GM23248 (cell line): ENCODE results near the gene TRIM21. TPM values are rescaled to one million over a fixed set of nuclear protein-coding genes. Genes with fewer than 3 reads are reported as not detected.
"Not testable (repeated sequence)": the region's sequence is repeated elsewhere in the genome, so short reads cannot be mapped to it uniquely, and the experiment has no call there.

Experiments used
- DNase-seq: peaks from one replicate; pipeline ENCODE4 v3.0.0-alpha.2; 2015
- H2AFZ ChIP-seq: fragments of 200-600 bp; sonication (generic); 2 replicates; pipeline ENCODE4 v1.6.1; 2016; ENCODE audit warnings: antibody characterized with exemption
- H3F3A ChIP-seq: fragments of 200-600 bp; sonication (generic); 2 replicates; pipeline ENCODE4 v1.6.1; 2016; ENCODE audit warnings: mild to moderate bottlenecking, antibody characterized with exemption, mixed run types; ENCODE audit not compliant: insufficient read depth
- H3K27ac ChIP-seq: fragments of 200-600 bp; sonication (generic); 2 replicates; pipeline ENCODE4 v1.5.1; 2016; ENCODE audit warnings: mild to moderate bottlenecking
- H3K27me3 ChIP-seq: fragments of 200-600 bp; sonication (generic); replicated peaks from 2 replicates; pipeline ENCODE4 v1.6.1; 2016; ENCODE audit warnings: mild to moderate bottlenecking; ENCODE audit not compliant: insufficient read depth
- H3K36me3 ChIP-seq: fragments of 200-600 bp; sonication (generic); 2 replicates; pipeline ENCODE4 v1.6.1; 2016; ENCODE audit warnings: low read depth, mild to moderate bottlenecking
- H3K4me1 ChIP-seq: fragments of 200-600 bp; sonication (generic); 2 replicates; pipeline ENCODE4 v1.6.1; 2016; ENCODE audit warnings: mild to moderate bottlenecking; ENCODE audit not compliant: insufficient read depth
- H3K4me2 ChIP-seq: fragments of 200-600 bp; sonication (generic); one replicate; pipeline ENCODE4 v1.6.1; 2016; ENCODE audit warnings: mild to moderate bottlenecking; ENCODE audit not compliant: unreplicated experiment
- H3K4me3 ChIP-seq: fragments of 200-600 bp; sonication (generic); 2 replicates; pipeline ENCODE4 v1.5.1; 2016; ENCODE audit warnings: mild to moderate bottlenecking
- H3K79me2 ChIP-seq: fragments of 200-600 bp; sonication (generic); 2 replicates; pipeline ENCODE4 v1.6.1; 2016; ENCODE audit warnings: mild to moderate bottlenecking; ENCODE audit not compliant: insufficient read depth
- H3K9ac ChIP-seq: fragments of 200-600 bp; sonication (generic); 2 replicates; pipeline ENCODE4 v1.6.1; 2016; ENCODE audit warnings: mild to moderate bottlenecking
- H3K9me2 ChIP-seq: fragments of 200-600 bp; sonication (generic); 2 replicates; pipeline ENCODE4 v1.6.1; 2016; ENCODE audit warnings: mixed run types, mild to moderate bottlenecking, moderate library complexity; ENCODE audit not compliant: insufficient read depth
- H3K9me3 ChIP-seq: fragments of 200-600 bp; sonication (generic); one replicate; pipeline ENCODE4 v1.6.1; 2017; ENCODE audit warnings: low read depth
- H4K20me1 ChIP-seq: fragments of 200-600 bp; sonication (generic); 2 replicates; pipeline ENCODE4 v1.6.0; 2016; ENCODE audit not compliant: insufficient read depth
- EZH2 ChIP-seq: fragments of 200-600 bp; sonication (generic); IDR thresholded peaks from 2 replicates; pipeline ENCODE4 v1.6.1; 2018; ENCODE audit warnings: antibody characterized with exemption, mild to moderate bottlenecking; ENCODE audit not compliant: insufficient read depth, poor library complexity, severe bottlenecking
- EZH2phosphoT487 ChIP-seq: fragments of 200-600 bp; sonication (generic); IDR thresholded peaks from 2 replicates; pipeline ENCODE4 v1.6.1; 2018; ENCODE audit warnings: antibody characterized with exemption, moderate library complexity, mild to moderate bottlenecking, low read depth; ENCODE audit not compliant: insufficient read depth
- WGBS, 2 experiments: methylation state at CpG; one replicate each; pipeline ENCODE4 v1.1.6; 2015 to 2017; ENCODE audit warnings: low lambda C conversion rate in 2 of 2, low coverage in 1 of 2; ENCODE audit errors: missing lambda C conversion rate in 2 of 2; 5-methylcytosine and 5-hydroxymethylcytosine counted together
- in situ Hi-C: fragments of 300-500 bp; cut with MboI; formaldehyde crosslinking; loops from 2 replicates; pipeline ENCODE4 v1.15.0; 2020
- polyA plus RNA-seq: library from polyadenylated mRNA; unstranded; fragments of >200 nt; fragmentation: Nextera tagmentation; extraction: Ambion mirVana; gene quantifications from 2 replicates; pipeline ENCODE4 v1.2.1, GENCODE V29; 2016
- total RNA-seq: library from RNA; depleted of rRNA; stranded (reverse); fragments of >200 nt; shearing (Covaris generic); gene quantifications from 2 replicates; pipeline ENCODE4 v1.2.3, GENCODE V29; 2014

The TRIM21 gene
- total and polyA plus RNA-seq, 2 experiments from 2014 or later: 9.5 to 12.9 TPM

- Histone ChIP-seq H3K79me2 (no peaks in the 10 kb centered on the region), H2AFZ (no peak overlapping the region), H3K9me2 (no peaks in the 10 kb centered on the region), H3K36me3 (no peaks in the 10 kb centered on the region), H3K4me1 (no peaks in the 10 kb centered on the region), H3K4me2 (no peak overlapping the region), H3K9ac (no peak overlapping the region), H3K9me3 (no peaks in the 10 kb centered on the region), H4K20me1 (no peaks in the 10 kb centered on the region), H3K4me3 (no peak overlapping the region), H3F3A (no peaks in the 10 kb centered on the region), H3K27ac (no peak overlapping the region), H3K27me3 (no peaks in the 10 kb centered on the region)
- in situ Hi-C loops: no loop called here
- no peak for TF ChIP-seq EZH2
- no peak for TF ChIP-seq EZH2phosphoT487
- no peak for DNase-seq
- WGBS, 2 experiments: 22 to 23% methylated on average over 4 of the region's 4 CpGs
Measured at GRCh38 chr11:4430051-4430450, 36.5 kb upstream of the TRIM21 start.

GRCh38 chr11:4418403-4418802, 24.9 kb upstream of the TRIM21 start:
- in situ Hi-C loops: no loop called here
- H3K36me3 ChIP-seq: no peaks in the 10 kb centered on the region
- no peaks in the 10 kb centered on the region for H3F3A ChIP-seq
- H3K9me2 ChIP-seq: no peaks in the 10 kb centered on the region; the same call in 1 of the 2 replicates
- no peaks in the 10 kb centered on the region for H3K4me1 ChIP-seq
- no peaks in the 10 kb centered on the region for H3K9me3 ChIP-seq
- H3K9ac ChIP-seq: no peak overlapping the region
- H4K20me1 ChIP-seq: no peaks in the 10 kb centered on the region
- H2AFZ ChIP-seq: no peak overlapping the region
- H3K4me3 ChIP-seq: no peak overlapping the region
- no peaks in the 10 kb centered on the region for H3K79me2 ChIP-seq
- no peak overlapping the region for H3K27ac ChIP-seq
- H3K4me2 ChIP-seq: no peak overlapping the region
- DNase-seq: no peak
- TF ChIP-seq EZH2: no peak
- TF ChIP-seq EZH2phosphoT487: no peak
- 24 to 27% methylated on average over 8 of the region's 8 CpGs for WGBS, 2 experiments
- no peaks in the 10 kb centered on the region for H3K27me3 ChIP-seq

GRCh38 chr11:4416816-4417215, 23.3 kb upstream of the TRIM21 start:
- TF ChIP-seq EZH2 (no peak), EZH2phosphoT487 (no peak)
- H3K36me3 ChIP-seq: no peaks in the 10 kb centered on the region
- no peaks in the 10 kb centered on the region for H3K9me2 ChIP-seq
- H3K9me3 ChIP-seq: no peaks in the 10 kb centered on the region
- H3K4me1 ChIP-seq: no peaks in the 10 kb centered on the region
- no peak for DNase-seq
- H3K4me2 ChIP-seq: no peak overlapping the region
- no peak overlapping the region for H3K4me3 ChIP-seq
- no peaks in the 10 kb centered on the region for H3K27me3 ChIP-seq
- H2AFZ ChIP-seq: no peak overlapping the region
- H3K27ac ChIP-seq: no peak overlapping the region
- H3F3A ChIP-seq: no peaks in the 10 kb centered on the region
- no peaks in the 10 kb centered on the region for H4K20me1 ChIP-seq
- no peak overlapping the region for H3K9ac ChIP-seq
- in situ Hi-C loops: no loop called here
- 29 to 30% methylated on average over 1 of the region's 1 CpG for WGBS, 2 experiments
- H3K79me2 ChIP-seq: no peaks in the 10 kb centered on the region

- H2AFZ ChIP-seq: no peak overlapping the region
- DNase-seq: no peak
- in situ Hi-C loops: no loop called here
- H3K79me2 ChIP-seq: no peaks in the 10 kb centered on the region
- H3K9me3 ChIP-seq: no peaks in the 10 kb centered on the region
- no peak overlapping the region for H3K4me3 ChIP-seq
- H3K27ac ChIP-seq: no peak overlapping the region
- H3K4me2 ChIP-seq: no peak overlapping the region
- H3K9ac ChIP-seq: no peak overlapping the region
- no peaks in the 10 kb centered on the region for H3K27me3 ChIP-seq
- H3K36me3 ChIP-seq: no peaks in the 10 kb centered on the region
- H3K9me2 ChIP-seq: no peaks in the 10 kb centered on the region
- H3K4me1 ChIP-seq: no peaks in the 10 kb centered on the region
- H4K20me1 ChIP-seq: no peaks in the 10 kb centered on the region
- H3F3A ChIP-seq: no peaks in the 10 kb centered on the region
- TF ChIP-seq EZH2 (no peak), EZH2phosphoT487 (no peak)
- WGBS, 2 experiments: 0 to 3% methylated on average over 1 of the region's 1 CpG
Measured at GRCh38 chr11:4416306-4416705, 22.8 kb upstream of the TRIM21 start.

- H3K79me2 ChIP-seq, H3F3A ChIP-seq, H3K36me3 ChIP-seq, H2AFZ ChIP-seq, H3K9ac ChIP-seq, H3K27ac ChIP-seq, H3K4me2 ChIP-seq, DNase-seq, H3K9me3 ChIP-seq, H3K4me1 ChIP-seq, H4K20me1 ChIP-seq, in situ Hi-C loops, H3K9me2 ChIP-seq, H3K4me3 ChIP-seq, H3K27me3 ChIP-seq: not testable (repeated sequence)
- 38 to 43% methylated on average over 4 to 6 of the region's 6 CpGs for WGBS, 2 experiments
Measured at GRCh38 chr11:4406206-4406605, 12.7 kb upstream of the TRIM21 start.
